ENCODE data around the gene TLR5. TPM values are rescaled to one million over a fixed set of nuclear protein-coding genes. Genes with fewer than 3 reads are reported as not detected.

Gene TLR5
- total RNA-seq, 2 donors from 2014 or later = 8.2 to 10.1 TPM

- TF ChIP-seq CTCF (IDR thresholded peaks at IDR 0.05) (no peak), POLR2A (IDR thresholded peaks at IDR 0.05) (no peak)
- intact Hi-C loops (cut with DNase I) = no loop called here
- 79 to 88% methylated on average over 4 to 7 of the region's 7 CpGs for WGBS, 2 donors
- ATAC-seq (no peak), DNase-seq (no peak)
- no peaks in the 10 kb centered on the region for H3K36me3 ChIP-seq (replicated peaks in 1 of 2; ENCODE audit: insufficient read depth in 1 of 2, low read depth in 2 of 2)
- H3K4me3 ChIP-seq = no peak overlapping the region
- peaks cover 8% of the 10 kb centered on the region for H3K4me1 ChIP-seq
- no peaks in the 10 kb centered on the region for H3K9me3 ChIP-seq
- no peaks in the 10 kb centered on the region for H3K27me3 ChIP-seq
- H3K27ac ChIP-seq = no peak overlapping the region
Observed at GRCh38 chr1:223079498-223079897, 63.5 kb downstream of the TLR5 start.

GRCh38 chr1:223077247-223077833 lies 65.7 kb downstream of the TLR5 start:
- Histone ChIP-seq H3K27me3 (no peaks in the 10 kb centered on the region), H3K27ac (no peak overlapping the region), H3K4me3 (no peak overlapping the region), H3K9me3 (no peaks in the 10 kb centered on the region), H3K4me1 (no peaks in the 10 kb centered on the region), H3K36me3 (replicated peaks in 1 of 2; ENCODE audit: insufficient read depth in 1 of 2, low read depth in 2 of 2) (no peaks in the 10 kb centered on the region)
- ATAC-seq (no peak), DNase-seq (no peak)
- WGBS, 2 donors = 77 to 78% methylated on average over 15 to 16 of the region's 16 CpGs
- no peak for TF ChIP-seq CTCF (IDR thresholded peaks at IDR 0.05)
- TF ChIP-seq POLR2A (IDR thresholded peaks at IDR 0.05) = no peak
- intact Hi-C loops (cut with DNase I) = no loop called here

- no peak for DNase-seq
- no peak for ATAC-seq
- H3K9me3 ChIP-seq = no peaks in the 10 kb centered on the region
- intact Hi-C loops (cut with DNase I) = no loop called here
- H3K4me3 ChIP-seq = no peak overlapping the region
- no peaks in the 10 kb centered on the region for H3K36me3 ChIP-seq (replicated peaks in 1 of 2; ENCODE audit: insufficient read depth in 1 of 2, low read depth in 2 of 2)
- no peak for TF ChIP-seq POLR2A (IDR thresholded peaks at IDR 0.05)
- no peak for TF ChIP-seq CTCF (IDR thresholded peaks at IDR 0.05)
- 63 to 74% methylated on average over 4 to 6 of the region's 6 CpGs for WGBS, 2 donors
- H3K4me1 ChIP-seq = no peaks in the 10 kb centered on the region
- H3K27ac ChIP-seq = no peak overlapping the region
- no peaks in the 10 kb centered on the region for H3K27me3 ChIP-seq
Observed at GRCh38 chr1:223076362-223076761, 66.7 kb downstream of the TLR5 start.

GRCh38 chr1:223075834-223076233 lies 67.2 kb downstream of the TLR5 start:
- intact Hi-C loops (cut with DNase I) = no loop called here
- WGBS, 2 donors = 63 to 82% methylated on average over 3 of the region's 3 CpGs
- TF ChIP-seq CTCF (IDR thresholded peaks at IDR 0.05) (no peak), POLR2A (IDR thresholded peaks at IDR 0.05) (no peak)

More at GRCh38 chr1:223075834-223076233, 67.2 kb downstream of the TLR5 start:
- Histone ChIP-seq H3K27me3 (no peaks in the 10 kb centered on the region), H3K27ac (no peak overlapping the region), H3K4me1 (no peaks in the 10 kb centered on the region), H3K4me3 (no peak overlapping the region), H3K36me3 (replicated peaks in 1 of 2; ENCODE audit: insufficient read depth in 1 of 2, low read depth in 2 of 2) (no peaks in the 10 kb centered on the region), H3K9me3 (no peaks in the 10 kb centered on the region)
- DNase-seq = no peak
- no peak for ATAC-seq

All from body of pancreas (tissue), 4 donors.